ENCODE measurements around the gene CTNNA2. TPM values are rescaled to one million over a fixed set of nuclear protein-coding genes. Genes with fewer than 3 reads are reported as not detected.

The CTNNA2 gene
- polyA plus RNA-seq, 2 of the 4 experiments (the other 2 are of a cell fraction): 0.50 to 0.94 TPM

GRCh38 chr2:80128080-80128479, 615.2 kb downstream of the CTNNA2 start (continued):
- TF ChIP-seq, protein P1, sequence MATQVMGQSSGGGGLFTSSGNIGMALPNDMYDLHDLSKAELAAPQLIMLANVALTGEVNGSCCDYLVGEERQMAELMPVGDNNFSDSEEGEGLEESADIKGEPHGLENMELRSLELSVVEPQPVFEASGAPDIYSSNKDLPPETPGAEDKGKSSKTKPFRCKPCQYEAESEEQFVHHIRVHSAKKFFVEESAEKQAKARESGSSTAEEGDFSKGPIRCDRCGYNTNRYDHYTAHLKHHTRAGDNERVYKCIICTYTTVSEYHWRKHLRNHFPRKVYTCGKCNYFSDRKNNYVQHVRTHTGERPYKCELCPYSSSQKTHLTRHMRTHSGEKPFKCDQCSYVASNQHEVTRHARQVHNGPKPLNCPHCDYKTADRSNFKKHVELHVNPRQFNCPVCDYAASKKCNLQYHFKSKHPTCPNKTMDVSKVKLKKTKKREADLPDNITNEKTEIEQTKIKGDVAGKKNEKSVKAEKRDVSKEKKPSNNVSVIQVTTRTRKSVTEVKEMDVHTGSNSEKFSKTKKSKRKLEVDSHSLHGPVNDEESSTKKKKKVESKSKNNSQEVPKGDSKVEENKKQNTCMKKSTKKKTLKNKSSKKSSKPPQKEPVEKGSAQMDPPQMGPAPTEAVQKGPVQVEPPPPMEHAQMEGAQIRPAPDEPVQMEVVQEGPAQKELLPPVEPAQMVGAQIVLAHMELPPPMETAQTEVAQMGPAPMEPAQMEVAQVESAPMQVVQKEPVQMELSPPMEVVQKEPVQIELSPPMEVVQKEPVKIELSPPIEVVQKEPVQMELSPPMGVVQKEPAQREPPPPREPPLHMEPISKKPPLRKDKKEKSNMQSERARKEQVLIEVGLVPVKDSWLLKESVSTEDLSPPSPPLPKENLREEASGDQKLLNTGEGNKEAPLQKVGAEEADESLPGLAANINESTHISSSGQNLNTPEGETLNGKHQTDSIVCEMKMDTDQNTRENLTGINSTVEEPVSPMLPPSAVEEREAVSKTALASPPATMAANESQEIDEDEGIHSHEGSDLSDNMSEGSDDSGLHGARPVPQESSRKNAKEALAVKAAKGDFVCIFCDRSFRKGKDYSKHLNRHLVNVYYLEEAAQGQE (IDR thresholded peaks at IDR 0.05): no peak
- no peak for TF ChIP-seq EHMT2 (IDR thresholded peaks at IDR 0.05; ENCODE audit: low read depth)
- no peak for TF ChIP-seq RFX5 (IDR thresholded peaks at IDR 0.05)

DNA sequence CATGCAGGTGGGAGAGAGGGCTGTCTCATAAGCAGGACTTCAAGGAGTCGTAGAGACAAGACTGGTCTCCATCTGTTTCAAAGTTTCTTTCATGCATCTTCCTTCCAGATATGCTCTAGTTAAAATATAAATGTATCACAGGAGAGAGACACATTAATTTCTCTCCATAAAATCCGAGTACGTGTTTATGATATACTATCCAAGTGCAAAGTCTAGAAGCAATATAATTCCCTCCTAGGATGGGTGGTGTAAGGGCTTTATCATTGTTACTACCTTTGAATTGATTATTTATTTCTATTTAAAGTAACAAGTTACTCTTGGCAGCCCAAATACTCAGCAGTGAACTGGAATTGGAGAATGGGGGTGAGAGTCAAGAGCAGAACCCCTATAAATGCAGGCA, 619.4 kb downstream of the CTNNA2 start:
- ATAC-seq (no peak), FAIRE-seq (no peak), DNase-seq (ENCODE audit: low read depth in 1 of 2, low spot score in 1 of 2) (no peak)
- Histone ChIP-seq H3K9me3 (peaks cover 4% of the 10 kb centered on the region; the same call in 1 of the 3 replicates), H3K4me1 (no peaks in the 10 kb centered on the region), H3K4me3 (no peak overlapping the region), H3K4me2 (no peak overlapping the region), H3K27ac (no peak overlapping the region)
- POLR2A ChIA-PET: no interaction called here
- CTCF ChIA-PET: interaction anchor here (0.6 kb wide), 1 partner anchor 768 kb away, joined by 3 read pairs; no protein-coding TSS in a partner anchor
- TF ChIP-seq PHF8 (IDR thresholded peaks at IDR 0.05; ENCODE audit: borderline replicate concordance, low read depth): no peak
- no peak for TF ChIP-seq HDAC2 (IDR thresholded peaks at IDR 0.05)
- TF ChIP-seq, protein P2, sequence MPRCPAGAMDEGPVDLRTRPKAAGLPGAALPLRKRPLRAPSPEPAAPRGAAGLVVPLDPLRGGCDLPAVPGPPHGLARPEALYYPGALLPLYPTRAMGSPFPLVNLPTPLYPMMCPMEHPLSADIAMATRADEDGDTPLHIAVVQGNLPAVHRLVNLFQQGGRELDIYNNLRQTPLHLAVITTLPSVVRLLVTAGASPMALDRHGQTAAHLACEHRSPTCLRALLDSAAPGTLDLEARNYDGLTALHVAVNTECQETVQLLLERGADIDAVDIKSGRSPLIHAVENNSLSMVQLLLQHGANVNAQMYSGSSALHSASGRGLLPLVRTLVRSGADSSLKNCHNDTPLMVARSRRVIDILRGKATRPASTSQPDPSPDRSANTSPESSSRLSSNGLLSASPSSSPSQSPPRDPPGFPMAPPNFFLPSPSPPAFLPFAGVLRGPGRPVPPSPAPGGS (IDR thresholded peaks at IDR 0.05): no peak
- no peak for TF ChIP-seq RCOR1 (IDR thresholded peaks at IDR 0.05; ENCODE audit: low read depth, low read length)
- TF ChIP-seq TFCP2L1 (CRISPR knock-in tag; IDR thresholded peaks at IDR 0.05): no peak
- no peak for TF ChIP-seq E2F6 (IDR thresholded peaks at IDR 0.05; ENCODE audit: borderline replicate concordance, low read depth)
- TF ChIP-seq HOXB13 (CRISPR knock-in tag; IDR thresholded peaks at IDR 0.05; ENCODE audit: low read depth): no peak
- TF ChIP-seq, protein P3, sequence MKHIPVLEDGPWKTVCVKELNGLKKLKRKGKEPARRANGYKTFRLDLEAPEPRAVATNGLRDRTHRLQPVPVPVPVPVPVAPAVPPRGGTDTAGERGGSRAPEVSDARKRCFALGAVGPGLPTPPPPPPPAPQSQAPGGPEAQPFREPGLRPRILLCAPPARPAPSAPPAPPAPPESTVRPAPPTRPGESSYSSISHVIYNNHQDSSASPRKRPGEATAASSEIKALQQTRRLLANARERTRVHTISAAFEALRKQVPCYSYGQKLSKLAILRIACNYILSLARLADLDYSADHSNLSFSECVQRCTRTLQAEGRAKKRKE (CRISPR knock-in tag; IDR thresholded peaks at IDR 0.05; ENCODE audit: low read depth): no peak
- no peak for TF ChIP-seq HOXB5 (CRISPR knock-in tag; IDR thresholded peaks at IDR 0.05)
- no peak for TF ChIP-seq CBX8 (IDR thresholded peaks at IDR 0.05)
- 5% methylated on average over 3 of the region's 3 CpGs for WGBS (ENCODE audit: missing lambda C conversion rate)

DNA sequence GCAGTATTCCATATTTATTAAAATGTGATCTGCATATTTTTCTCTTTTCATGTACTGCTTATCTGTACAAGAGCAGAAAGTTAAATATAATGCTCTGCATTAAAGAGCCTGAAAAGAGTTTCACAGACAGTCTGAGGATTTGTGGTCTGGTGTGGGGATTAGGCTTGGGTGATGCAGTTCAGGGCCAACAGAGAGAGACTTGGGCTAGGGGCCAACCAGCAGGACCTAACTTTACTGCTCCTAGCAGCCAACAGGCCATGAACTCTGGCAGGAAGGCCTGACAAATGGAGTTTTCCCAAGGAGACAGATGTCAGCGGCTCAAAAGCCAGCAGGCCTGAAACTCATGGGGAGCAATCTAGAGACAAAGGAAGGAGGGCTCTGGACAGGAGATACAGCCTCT, 622.1 kb downstream of the CTNNA2 start:
- H3K9me3 ChIP-seq: peaks cover 4% of the 10 kb centered on the region; the same call in 1 of the 3 replicates
- H3K4me1 ChIP-seq: no peaks in the 10 kb centered on the region
- WGBS (ENCODE audit: missing lambda C conversion rate): 38% methylated on average over 1 of the region's 1 CpG
- no peak for ATAC-seq
- H3K27ac ChIP-seq: no peak overlapping the region
- POLR2A ChIA-PET: no interaction called here
- no peak for FAIRE-seq
- DNase-seq (ENCODE audit: low read depth in 1 of 2, low spot score in 1 of 2): no peak
- no peak overlapping the region for H3K4me3 ChIP-seq
- H3K4me2 ChIP-seq: no peak overlapping the region
- CTCF ChIA-PET: no interaction called here
- TF ChIP-seq RAD21 (conservative IDR thresholded peaks at IDR 0.05 in 1 of 2, IDR thresholded peaks at IDR 0.05 in 1 of 2) (no peak), HEYL (CRISPR knock-in tag; IDR thresholded peaks at IDR 0.05) (no peak), CHD4 (IDR thresholded peaks at IDR 0.05; ENCODE audit: borderline replicate concordance) (no peak), CBX2 (IDR thresholded peaks at IDR 0.05; ENCODE audit: borderline replicate concordance, low read depth) (no peak), MYC (IDR thresholded peaks at IDR 0.05; ENCODE audit: borderline replicate concordance, low read length) (no peak), CBX8 (IDR thresholded peaks at IDR 0.05) (no peak), HOXB13 (CRISPR knock-in tag; IDR thresholded peaks at IDR 0.05; ENCODE audit: low read depth) (no peak), CTCF (IDR thresholded peaks at IDR 0.05) (no peak), HOXB5 (CRISPR knock-in tag; IDR thresholded peaks at IDR 0.05) (no peak)
- TF ChIP-seq, protein P1 (IDR thresholded peaks at IDR 0.05): no peak
- TF ChIP-seq, protein P4, sequence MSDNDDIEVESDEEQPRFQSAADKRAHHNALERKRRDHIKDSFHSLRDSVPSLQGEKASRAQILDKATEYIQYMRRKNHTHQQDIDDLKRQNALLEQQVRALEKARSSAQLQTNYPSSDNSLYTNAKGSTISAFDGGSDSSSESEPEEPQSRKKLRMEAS (IDR thresholded peaks at IDR 0.05): no peak
- TF ChIP-seq, protein P5, sequence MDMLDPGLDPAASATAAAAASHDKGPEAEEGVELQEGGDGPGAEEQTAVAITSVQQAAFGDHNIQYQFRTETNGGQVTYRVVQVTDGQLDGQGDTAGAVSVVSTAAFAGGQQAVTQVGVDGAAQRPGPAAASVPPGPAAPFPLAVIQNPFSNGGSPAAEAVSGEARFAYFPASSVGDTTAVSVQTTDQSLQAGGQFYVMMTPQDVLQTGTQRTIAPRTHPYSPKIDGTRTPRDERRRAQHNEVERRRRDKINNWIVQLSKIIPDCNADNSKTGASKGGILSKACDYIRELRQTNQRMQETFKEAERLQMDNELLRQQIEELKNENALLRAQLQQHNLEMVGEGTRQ (IDR thresholded peaks at IDR 0.05): no peak

Measured in A549 (cell line).